Measurements from ENCODE around the gene CXCL9. TPM values are rescaled to one million over a fixed set of nuclear protein-coding genes. Genes with fewer than 3 reads are reported as not detected.

The CXCL9 gene
- total and polyA plus RNA-seq, 2 donors from 2014 or later = 1.2 to 1.4 TPM

GRCh38 chr4:76010576-76010975, 3.3 kb upstream of the CXCL9 start:
- FAIRE-seq (no peak), DNase-seq (no peak)
- intact Hi-C loops (cut with DNase I) = no loop called here
- no peak overlapping the region for H3K27ac ChIP-seq (ENCODE audit: low read depth in 2 of 2, low read length in 2 of 2)
- H3K9me3 ChIP-seq (ENCODE audit: control insufficient read depth in 2 of 3, insufficient read depth in 1 of 3, low read length in 3 of 3) = no peaks in the 10 kb centered on the region
- no peak overlapping the region for H3K9ac ChIP-seq (ENCODE audit: low read length in 3 of 3)
- TF ChIP-seq, protein P1, sequence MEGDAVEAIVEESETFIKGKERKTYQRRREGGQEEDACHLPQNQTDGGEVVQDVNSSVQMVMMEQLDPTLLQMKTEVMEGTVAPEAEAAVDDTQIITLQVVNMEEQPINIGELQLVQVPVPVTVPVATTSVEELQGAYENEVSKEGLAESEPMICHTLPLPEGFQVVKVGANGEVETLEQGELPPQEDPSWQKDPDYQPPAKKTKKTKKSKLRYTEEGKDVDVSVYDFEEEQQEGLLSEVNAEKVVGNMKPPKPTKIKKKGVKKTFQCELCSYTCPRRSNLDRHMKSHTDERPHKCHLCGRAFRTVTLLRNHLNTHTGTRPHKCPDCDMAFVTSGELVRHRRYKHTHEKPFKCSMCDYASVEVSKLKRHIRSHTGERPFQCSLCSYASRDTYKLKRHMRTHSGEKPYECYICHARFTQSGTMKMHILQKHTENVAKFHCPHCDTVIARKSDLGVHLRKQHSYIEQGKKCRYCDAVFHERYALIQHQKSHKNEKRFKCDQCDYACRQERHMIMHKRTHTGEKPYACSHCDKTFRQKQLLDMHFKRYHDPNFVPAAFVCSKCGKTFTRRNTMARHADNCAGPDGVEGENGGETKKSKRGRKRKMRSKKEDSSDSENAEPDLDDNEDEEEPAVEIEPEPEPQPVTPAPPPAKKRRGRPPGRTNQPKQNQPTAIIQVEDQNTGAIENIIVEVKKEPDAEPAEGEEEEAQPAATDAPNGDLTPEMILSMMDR (IDR thresholded peaks at IDR 0.05; ENCODE audit: borderline replicate concordance, extremely low read depth, insufficient read depth) = no peak
- peaks cover 0 to 2% (median 0%) of the 10 kb centered on the region in 3 donors for H3K4me1 ChIP-seq (ENCODE audit: control insufficient read depth in 2 of 3, insufficient read depth in 2 of 3, low read depth in 1 of 3, low read length in 3 of 3)
- H3K4me3 ChIP-seq (ENCODE audit: low read length in 3 of 3) = no peak overlapping the region
- no peaks in the 10 kb centered on the region for H3K36me3 ChIP-seq (ENCODE audit: control insufficient read depth in 2 of 3, insufficient read depth in 3 of 3, low read length in 3 of 3)
- H3K27me3 ChIP-seq (ENCODE audit: control insufficient read depth, insufficient read depth, low read length) = no peaks in the 10 kb centered on the region

DNA sequence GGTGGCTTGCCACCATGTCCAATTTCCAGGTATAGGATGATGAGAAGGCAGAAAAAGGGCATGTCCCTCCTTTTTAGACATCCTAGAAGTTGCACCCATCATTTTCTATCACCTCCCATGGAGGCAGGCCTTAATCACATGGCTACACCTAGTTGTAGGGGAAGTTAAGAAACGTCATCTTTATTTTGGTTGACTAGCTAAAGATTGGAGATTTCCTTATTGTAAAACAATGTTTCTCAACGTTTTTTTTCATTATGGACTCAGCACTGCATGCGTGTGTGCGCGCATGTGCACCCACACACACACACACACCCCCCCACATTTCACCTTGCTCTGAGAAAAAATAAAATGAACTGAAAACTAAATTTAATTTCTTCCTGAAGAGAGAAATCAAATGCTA, 2.0 kb upstream of the CXCL9 start:
- Histone ChIP-seq H3K9ac (ENCODE audit: low read length in 3 of 3) (no peak overlapping the region), H3K27me3 (ENCODE audit: control insufficient read depth, insufficient read depth, low read length) (no peaks in the 10 kb centered on the region), H3K4me3 (ENCODE audit: low read length in 3 of 3) (no peak overlapping the region), H3K9me3 (ENCODE audit: control insufficient read depth in 2 of 3, insufficient read depth in 1 of 3, low read length in 3 of 3) (no peaks in the 10 kb centered on the region), H3K4me1 (ENCODE audit: control insufficient read depth in 2 of 3, insufficient read depth in 2 of 3, low read depth in 1 of 3, low read length in 3 of 3) (peaks cover 0 to 2% (median 0%) of the 10 kb centered on the region in 3 donors), H3K27ac (ENCODE audit: low read depth in 2 of 2, low read length in 2 of 2) (no peak overlapping the region), H3K36me3 (ENCODE audit: control insufficient read depth in 2 of 3, insufficient read depth in 3 of 3, low read length in 3 of 3) (no peaks in the 10 kb centered on the region)
- TF ChIP-seq, protein P1 (IDR thresholded peaks at IDR 0.05; ENCODE audit: borderline replicate concordance, extremely low read depth, insufficient read depth) = no peak
- DNase-seq = no peak
- FAIRE-seq = no peak
- intact Hi-C loops (cut with DNase I) = no loop called here

DNA sequence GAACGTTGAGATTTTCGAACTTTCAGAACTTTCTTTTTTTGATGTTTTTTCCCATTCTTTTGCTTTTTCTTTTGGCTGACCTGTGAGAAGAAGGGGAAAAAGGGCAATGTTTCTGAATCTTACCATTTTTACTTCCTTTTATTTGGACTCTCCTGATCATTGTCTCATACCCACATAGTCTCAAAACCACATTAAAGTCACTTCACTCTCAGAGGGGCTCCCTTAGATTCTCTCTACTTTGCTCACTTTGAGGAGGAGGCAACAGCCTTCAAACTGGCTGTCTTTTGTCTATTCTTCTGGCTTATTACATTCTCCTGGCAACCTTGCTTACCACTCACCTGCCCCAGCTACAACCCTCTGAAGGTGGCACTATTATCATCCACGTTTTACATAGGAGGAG, 3.7 kb downstream of the CXCL9 start:
- TF ChIP-seq, protein P1 (IDR thresholded peaks at IDR 0.05; ENCODE audit: borderline replicate concordance, extremely low read depth, insufficient read depth) = no peak
- H3K27me3 ChIP-seq (ENCODE audit: control insufficient read depth, insufficient read depth, low read length) = no peaks in the 10 kb centered on the region
- no peaks in the 10 kb centered on the region for H3K36me3 ChIP-seq (ENCODE audit: control insufficient read depth in 2 of 3, insufficient read depth in 3 of 3, low read length in 3 of 3)
- intact Hi-C loops (cut with DNase I) = no loop called here
- no peak for DNase-seq
- no peaks in the 10 kb centered on the region for H3K9me3 ChIP-seq (ENCODE audit: control insufficient read depth in 2 of 3, insufficient read depth in 1 of 3, low read length in 3 of 3)
- no peak overlapping the region for H3K27ac ChIP-seq (ENCODE audit: low read depth in 2 of 2, low read length in 2 of 2)
- H3K4me3 ChIP-seq (ENCODE audit: low read length in 3 of 3) = no peak overlapping the region
- no peak for FAIRE-seq
- H3K4me1 ChIP-seq (ENCODE audit: control insufficient read depth in 2 of 3, insufficient read depth in 2 of 3, low read depth in 1 of 3, low read length in 3 of 3) = peaks cover 0 to 6% (median 3%) of the 10 kb centered on the region in 3 donors
- no peak overlapping the region for H3K9ac ChIP-seq (ENCODE audit: low read length in 3 of 3)

DNA sequence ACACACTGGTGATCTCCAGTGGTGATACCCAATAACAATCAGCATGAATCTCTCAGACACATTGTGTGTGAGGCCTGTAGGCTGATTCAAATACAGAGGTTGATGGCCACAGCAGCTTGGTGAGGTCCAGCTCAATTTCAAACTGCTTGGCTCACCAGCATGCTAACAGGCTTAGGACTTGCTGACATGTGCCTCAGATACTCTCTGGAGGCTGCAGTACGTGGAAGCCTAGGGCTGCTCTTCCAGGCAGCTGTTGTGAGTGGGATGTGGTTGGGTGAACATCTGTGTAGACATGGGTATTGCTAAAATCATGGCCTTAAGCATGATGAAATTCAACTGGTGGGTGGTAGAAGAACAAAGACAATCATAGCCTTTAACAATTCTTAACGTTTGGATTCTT, 4.3 kb downstream of the CXCL9 start:
- Histone ChIP-seq H3K4me1 (ENCODE audit: control insufficient read depth in 2 of 3, insufficient read depth in 2 of 3, low read depth in 1 of 3, low read length in 3 of 3) (peaks cover 0 to 6% (median 3%) of the 10 kb centered on the region in 3 donors), H3K27me3 (ENCODE audit: control insufficient read depth, insufficient read depth, low read length) (no peaks in the 10 kb centered on the region), H3K36me3 (ENCODE audit: control insufficient read depth in 2 of 3, insufficient read depth in 3 of 3, low read length in 3 of 3) (no peaks in the 10 kb centered on the region), H3K27ac (ENCODE audit: low read depth in 2 of 2, low read length in 2 of 2) (no peak overlapping the region), H3K9ac (ENCODE audit: low read length in 3 of 3) (no peak overlapping the region), H3K4me3 (ENCODE audit: low read length in 3 of 3) (no peak overlapping the region), H3K9me3 (ENCODE audit: control insufficient read depth in 2 of 3, insufficient read depth in 1 of 3, low read length in 3 of 3) (no peaks in the 10 kb centered on the region)
- intact Hi-C loops (cut with DNase I) = no loop called here
- FAIRE-seq (no peak), DNase-seq (no peak)
- TF ChIP-seq, protein P1 (IDR thresholded peaks at IDR 0.05; ENCODE audit: borderline replicate concordance, extremely low read depth, insufficient read depth) = no peak
